ENCODE data around the gene PRKG1. TPM values are rescaled to one million over a fixed set of nuclear protein-coding genes. Genes with fewer than 3 reads are reported as not detected.

Gene PRKG1
- total RNA-seq, 1 donor from 2014 or later = 4.6 TPM

GRCh38 chr10:51416494-51416893 is 342.2 kb downstream of the PRKG1 start:
- no peak for DNase-seq (ENCODE audit: low spot score, unreplicated experiment)
- H3K4me1 Mint-ChIP-seq (ENCODE audit: low read depth) = no peaks in the 10 kb centered on the region
- H3K36me3 Mint-ChIP-seq (ENCODE audit: insufficient read depth) = no peaks in the 10 kb centered on the region
- H3K9me3 Mint-ChIP-seq (ENCODE audit: low read depth) = no peaks in the 10 kb centered on the region
- no peak overlapping the region for H3K4me3 Mint-ChIP-seq (ENCODE audit: low read depth)
- TF ChIP-seq CTCF (IDR thresholded peaks at IDR 0.05; ENCODE audit: unreplicated experiment) = no peak
- no peaks in the 10 kb centered on the region for H3K27me3 Mint-ChIP-seq
- no peak overlapping the region for H3K27ac Mint-ChIP-seq

GRCh38 chr10:51419196-51420093 is 345.2 kb downstream of the PRKG1 start:
- Mint-ChIP-seq H3K27ac (no peak overlapping the region), H3K4me1 (ENCODE audit: low read depth) (peaks cover 1% of the 10 kb centered on the region), H3K4me3 (ENCODE audit: low read depth) (no peak overlapping the region), H3K36me3 (ENCODE audit: insufficient read depth) (no peaks in the 10 kb centered on the region), H3K9me3 (ENCODE audit: low read depth) (no peaks in the 10 kb centered on the region), H3K27me3 (no peaks in the 10 kb centered on the region)
- DNase-seq (ENCODE audit: low spot score, unreplicated experiment) = no peak
- no peak for TF ChIP-seq CTCF (IDR thresholded peaks at IDR 0.05; ENCODE audit: unreplicated experiment)

- Mint-ChIP-seq H3K9me3 (ENCODE audit: low read depth) (no peaks in the 10 kb centered on the region), H3K27me3 (no peaks in the 10 kb centered on the region), H3K27ac (no peak overlapping the region), H3K4me1 (ENCODE audit: low read depth) (peaks cover 1% of the 10 kb centered on the region), H3K36me3 (ENCODE audit: insufficient read depth) (no peaks in the 10 kb centered on the region), H3K4me3 (ENCODE audit: low read depth) (no peak overlapping the region)
- no peak for DNase-seq (ENCODE audit: low spot score, unreplicated experiment)
- TF ChIP-seq CTCF (IDR thresholded peaks at IDR 0.05; ENCODE audit: unreplicated experiment) = no peak
Measured at GRCh38 chr10:51421853-51422252, 347.6 kb downstream of the PRKG1 start.

GRCh38 chr10:51422311-51423120 is 348.2 kb downstream of the PRKG1 start:
- Mint-ChIP-seq H3K9me3 (ENCODE audit: low read depth) (no peaks in the 10 kb centered on the region), H3K27me3 (no peaks in the 10 kb centered on the region), H3K27ac (no peak overlapping the region), H3K4me3 (ENCODE audit: low read depth) (no peak overlapping the region), H3K36me3 (ENCODE audit: insufficient read depth) (no peaks in the 10 kb centered on the region), H3K4me1 (ENCODE audit: low read depth) (peaks cover 1% of the 10 kb centered on the region)
- peak; percentile 12 for DNase-seq (ENCODE audit: low spot score, unreplicated experiment)
- TF ChIP-seq CTCF (IDR thresholded peaks at IDR 0.05; ENCODE audit: unreplicated experiment) = peak; percentile 80

GRCh38 chr10:51423121-51423452 is 348.8 kb downstream of the PRKG1 start:
- Mint-ChIP-seq H3K4me3 (ENCODE audit: low read depth) (no peak overlapping the region), H3K36me3 (ENCODE audit: insufficient read depth) (no peaks in the 10 kb centered on the region), H3K9me3 (ENCODE audit: low read depth) (no peaks in the 10 kb centered on the region), H3K4me1 (ENCODE audit: low read depth) (peaks cover 1% of the 10 kb centered on the region), H3K27ac (no peak overlapping the region), H3K27me3 (no peaks in the 10 kb centered on the region)
- no peak for DNase-seq (ENCODE audit: low spot score, unreplicated experiment)
- TF ChIP-seq CTCF (IDR thresholded peaks at IDR 0.05; ENCODE audit: unreplicated experiment) = no peak

Measured in progenitor cell of endocrine pancreas (in vitro differentiated cells).